ENCODE measurements around the gene LSM14A. TPM values are rescaled to one million over a fixed set of nuclear protein-coding genes. Genes with fewer than 3 reads are reported as not detected.

LSM14A gene
- total RNA-seq, 1 experiment from 2014 or later, result 161 TPM

DNA sequence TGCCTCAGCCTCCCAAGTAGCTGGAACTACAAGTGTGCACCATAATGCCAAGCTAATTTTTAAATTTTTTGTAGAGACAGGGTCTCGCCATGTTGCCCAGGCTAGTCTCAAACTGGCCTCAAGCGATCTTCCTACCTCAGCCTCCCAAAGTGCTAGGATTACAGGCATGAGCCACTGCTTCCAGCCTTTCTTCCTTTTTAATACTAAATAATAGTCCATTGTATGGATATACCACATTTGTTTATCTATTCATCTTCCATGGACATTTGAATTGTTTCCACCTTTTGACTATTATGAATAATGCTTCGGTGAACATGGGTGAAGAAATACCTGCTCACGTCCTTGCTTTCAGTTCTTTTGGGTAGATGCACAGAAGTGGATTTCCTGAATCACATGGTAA, 106.5 kb downstream of the LSM14A start (continued):
- TF ChIP-seq, protein P1, sequence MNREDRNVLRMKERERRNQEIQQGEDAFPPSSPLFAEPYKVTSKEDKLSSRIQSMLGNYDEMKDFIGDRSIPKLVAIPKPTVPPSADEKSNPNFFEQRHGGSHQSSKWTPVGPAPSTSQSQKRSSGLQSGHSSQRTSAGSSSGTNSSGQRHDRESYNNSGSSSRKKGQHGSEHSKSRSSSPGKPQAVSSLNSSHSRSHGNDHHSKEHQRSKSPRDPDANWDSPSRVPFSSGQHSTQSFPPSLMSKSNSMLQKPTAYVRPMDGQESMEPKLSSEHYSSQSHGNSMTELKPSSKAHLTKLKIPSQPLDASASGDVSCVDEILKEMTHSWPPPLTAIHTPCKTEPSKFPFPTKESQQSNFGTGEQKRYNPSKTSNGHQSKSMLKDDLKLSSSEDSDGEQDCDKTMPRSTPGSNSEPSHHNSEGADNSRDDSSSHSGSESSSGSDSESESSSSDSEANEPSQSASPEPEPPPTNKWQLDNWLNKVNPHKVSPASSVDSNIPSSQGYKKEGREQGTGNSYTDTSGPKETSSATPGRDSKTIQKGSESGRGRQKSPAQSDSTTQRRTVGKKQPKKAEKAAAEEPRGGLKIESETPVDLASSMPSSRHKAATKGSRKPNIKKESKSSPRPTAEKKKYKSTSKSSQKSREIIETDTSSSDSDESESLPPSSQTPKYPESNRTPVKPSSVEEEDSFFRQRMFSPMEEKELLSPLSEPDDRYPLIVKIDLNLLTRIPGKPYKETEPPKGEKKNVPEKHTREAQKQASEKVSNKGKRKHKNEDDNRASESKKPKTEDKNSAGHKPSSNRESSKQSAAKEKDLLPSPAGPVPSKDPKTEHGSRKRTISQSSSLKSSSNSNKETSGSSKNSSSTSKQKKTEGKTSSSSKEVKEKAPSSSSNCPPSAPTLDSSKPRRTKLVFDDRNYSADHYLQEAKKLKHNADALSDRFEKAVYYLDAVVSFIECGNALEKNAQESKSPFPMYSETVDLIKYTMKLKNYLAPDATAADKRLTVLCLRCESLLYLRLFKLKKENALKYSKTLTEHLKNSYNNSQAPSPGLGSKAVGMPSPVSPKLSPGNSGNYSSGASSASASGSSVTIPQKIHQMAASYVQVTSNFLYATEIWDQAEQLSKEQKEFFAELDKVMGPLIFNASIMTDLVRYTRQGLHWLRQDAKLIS (CRISPR knock-in tag; IDR thresholded peaks at IDR 0.05; ENCODE audit: borderline replicate concordance), result no peak
- TF ChIP-seq, protein P2, sequence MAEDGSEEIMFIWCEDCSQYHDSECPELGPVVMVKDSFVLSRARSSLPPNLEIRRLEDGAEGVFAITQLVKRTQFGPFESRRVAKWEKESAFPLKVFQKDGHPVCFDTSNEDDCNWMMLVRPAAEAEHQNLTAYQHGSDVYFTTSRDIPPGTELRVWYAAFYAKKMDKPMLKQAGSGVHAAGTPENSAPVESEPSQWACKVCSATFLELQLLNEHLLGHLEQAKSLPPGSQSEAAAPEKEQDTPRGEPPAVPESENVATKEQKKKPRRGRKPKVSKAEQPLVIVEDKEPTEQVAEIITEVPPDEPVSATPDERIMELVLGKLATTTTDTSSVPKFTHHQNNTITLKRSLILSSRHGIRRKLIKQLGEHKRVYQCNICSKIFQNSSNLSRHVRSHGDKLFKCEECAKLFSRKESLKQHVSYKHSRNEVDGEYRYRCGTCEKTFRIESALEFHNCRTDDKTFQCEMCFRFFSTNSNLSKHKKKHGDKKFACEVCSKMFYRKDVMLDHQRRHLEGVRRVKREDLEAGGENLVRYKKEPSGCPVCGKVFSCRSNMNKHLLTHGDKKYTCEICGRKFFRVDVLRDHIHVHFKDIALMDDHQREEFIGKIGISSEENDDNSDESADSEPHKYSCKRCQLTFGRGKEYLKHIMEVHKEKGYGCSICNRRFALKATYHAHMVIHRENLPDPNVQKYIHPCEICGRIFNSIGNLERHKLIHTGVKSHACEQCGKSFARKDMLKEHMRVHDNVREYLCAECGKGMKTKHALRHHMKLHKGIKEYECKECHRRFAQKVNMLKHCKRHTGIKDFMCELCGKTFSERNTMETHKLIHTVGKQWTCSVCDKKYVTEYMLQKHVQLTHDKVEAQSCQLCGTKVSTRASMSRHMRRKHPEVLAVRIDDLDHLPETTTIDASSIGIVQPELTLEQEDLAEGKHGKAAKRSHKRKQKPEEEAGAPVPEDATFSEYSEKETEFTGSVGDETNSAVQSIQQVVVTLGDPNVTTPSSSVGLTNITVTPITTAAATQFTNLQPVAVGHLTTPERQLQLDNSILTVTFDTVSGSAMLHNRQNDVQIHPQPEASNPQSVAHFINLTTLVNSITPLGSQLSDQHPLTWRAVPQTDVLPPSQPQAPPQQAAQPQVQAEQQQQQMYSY (CRISPR knock-in tag; IDR thresholded peaks at IDR 0.05), result no peak
- TF ChIP-seq OVOL2 (CRISPR knock-in tag; IDR thresholded peaks at IDR 0.05; ENCODE audit: borderline replicate concordance), result no peak
- no peak for TF ChIP-seq TCF7 (CRISPR knock-in tag; IDR thresholded peaks at IDR 0.05; ENCODE audit: low read depth)
- no peak for TF ChIP-seq GTF2I (CRISPR knock-in tag; conservative IDR thresholded peaks at IDR 0.05)
- TF ChIP-seq NFATC4 (CRISPR knock-in tag; IDR thresholded peaks at IDR 0.05), result no peak

Other genes starting within 250 kb of the LSM14A start
- 16.7 to 20.8 TPM (median 19.8 TPM) in 3 replicates for gene GARRE1, start 82.0 kb downstream of the LSM14A start, total RNA-seq (2021)
- gene GPI, start 192.7 kb downstream of the LSM14A start, total RNA-seq (2021), result 389 to 452 TPM (median 446 TPM) in 3 replicates
- 38.0 to 43.4 TPM (median 41.2 TPM) in 3 replicates for gene PDCD2L, start 231.9 kb downstream of the LSM14A start, total RNA-seq (2021)